HG03432 (cell line): Measurements from ENCODE around the gene STARD10.

ENCODE experiments used
- ATAC-seq: cut with Tn5 transposase; IDR thresholded peaks from one replicate; pipeline ENCODE4 v1.9.1; 2021; ENCODE audit warnings: mild to moderate bottlenecking, moderate library complexity; ENCODE audit not compliant: unreplicated experiment

STARD10 gene

GRCh38 chr11:72767203-72768062 is 26.4 kb downstream of the STARD10 start:
- no peak for ATAC-seq

GRCh38 chr11:72766152-72766902 is 27.5 kb downstream of the STARD10 start:
- no peak for ATAC-seq

DNA sequence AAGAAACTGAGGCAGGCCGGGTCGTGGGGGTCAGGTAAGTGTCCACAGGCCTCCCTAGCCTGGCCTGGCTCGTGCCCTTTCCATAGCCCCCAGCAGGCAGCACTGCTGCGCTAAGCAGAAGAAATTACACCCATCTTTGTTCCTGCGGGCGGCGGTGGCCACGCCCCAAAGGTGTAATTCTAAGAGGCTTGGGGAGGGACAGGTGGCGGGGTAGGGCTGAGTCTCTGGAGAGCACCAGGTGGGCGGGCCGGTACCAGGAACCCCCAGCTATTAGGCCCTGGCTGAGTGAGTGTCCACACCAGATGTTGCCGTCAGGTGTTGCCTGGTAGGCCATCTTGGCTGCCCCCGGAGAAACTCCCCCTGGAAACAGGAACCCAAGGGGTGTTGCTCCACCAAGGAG is 29.3 kb downstream of the STARD10 start:
- no peak for ATAC-seq

DNA sequence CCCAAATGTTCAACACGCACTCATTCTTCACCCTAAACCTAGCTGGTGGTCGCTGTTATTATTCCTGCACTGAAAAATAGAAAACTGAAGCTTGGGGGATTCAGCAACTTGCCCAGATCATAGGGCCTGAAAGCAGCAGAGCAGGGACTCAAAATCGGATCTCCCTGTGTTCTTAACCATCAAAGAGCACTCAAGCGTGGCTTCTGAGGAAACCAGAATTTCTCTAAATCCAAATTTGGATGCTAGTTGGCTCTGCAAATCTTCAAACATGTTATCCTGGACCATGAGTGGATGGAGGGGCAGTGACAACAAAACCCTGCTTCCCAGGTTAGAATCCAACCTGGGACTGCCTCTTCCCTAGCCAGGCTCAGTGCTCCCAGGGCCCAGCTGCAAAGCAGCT is 30.0 kb downstream of the STARD10 start:
- ATAC-seq: no peak

GRCh38 chr11:72762641-72763304 is 31.1 kb downstream of the STARD10 start:
- peak; percentile 64 for ATAC-seq

- ATAC-seq: no peak
These were observed 33.1 kb downstream of the STARD10 start for GRCh38 chr11:72760539-72761405.

DNA sequence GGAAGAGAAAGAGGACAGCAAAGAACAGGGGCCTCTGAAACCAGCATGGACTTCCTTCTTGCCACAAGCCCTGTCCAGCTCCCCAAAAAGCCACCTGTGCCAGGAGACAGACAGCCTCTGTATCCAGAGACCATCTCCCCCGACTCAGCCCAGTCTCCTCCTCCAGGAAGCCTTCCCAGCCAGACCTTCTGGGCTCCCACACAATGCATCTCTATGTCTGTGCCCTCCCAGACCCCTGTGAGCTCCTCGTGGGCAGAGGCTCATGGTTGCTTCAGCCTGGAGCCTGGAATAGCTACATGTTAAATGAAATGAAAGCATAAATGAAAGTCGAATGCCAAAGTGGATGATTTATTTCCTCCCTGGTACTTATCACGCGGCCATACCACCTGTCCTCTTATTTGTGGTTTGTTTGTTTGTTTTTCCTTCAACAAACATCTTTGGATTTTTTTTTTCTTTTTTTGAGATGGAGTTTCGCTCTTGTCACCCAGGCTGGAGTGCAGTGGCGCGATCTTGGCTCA is 34.3 kb downstream of the STARD10 start:
- ATAC-seq: no peak

DNA sequence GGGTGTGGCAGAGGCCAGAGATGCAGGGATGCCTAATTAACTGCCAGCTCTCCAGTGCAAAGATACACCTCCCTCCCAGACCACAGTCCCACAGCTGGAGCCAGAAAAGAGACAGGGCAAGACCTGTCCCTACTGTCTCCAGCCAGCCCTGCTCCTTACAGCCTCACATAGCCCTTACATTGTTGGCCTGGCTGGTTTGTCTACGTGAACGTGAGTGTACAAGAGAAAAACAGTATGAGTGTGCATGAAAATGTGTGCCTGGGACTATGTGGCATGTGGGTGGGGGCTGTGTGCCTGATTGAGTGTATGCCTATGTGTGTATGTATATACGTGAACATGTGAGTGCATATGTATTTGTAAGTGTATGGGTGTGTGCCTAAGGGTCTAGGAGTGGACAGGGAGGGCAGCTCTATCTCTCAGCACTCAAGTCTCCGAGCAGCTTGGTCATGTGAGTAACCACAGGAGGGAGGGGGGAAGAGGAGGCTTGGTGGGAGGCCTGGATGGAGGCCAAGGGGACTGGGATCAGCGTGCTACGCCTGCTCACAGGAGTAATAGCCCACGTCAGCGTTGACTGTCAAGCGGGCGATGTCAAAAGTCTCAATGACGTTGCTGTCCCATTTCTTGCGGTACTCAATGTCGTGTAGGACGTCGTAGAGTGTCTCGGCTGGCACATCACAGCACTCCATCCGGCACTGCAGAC is 35.0 kb downstream of the STARD10 start:
- ATAC-seq: no peak

- ATAC-seq: no peak
These were observed 35.5 kb downstream of the STARD10 start for GRCh38 chr11:72758304-72758689.

GRCh38 chr11:72755713-72756285 is 38.0 kb downstream of the STARD10 start:
- no peak for ATAC-seq

DNA sequence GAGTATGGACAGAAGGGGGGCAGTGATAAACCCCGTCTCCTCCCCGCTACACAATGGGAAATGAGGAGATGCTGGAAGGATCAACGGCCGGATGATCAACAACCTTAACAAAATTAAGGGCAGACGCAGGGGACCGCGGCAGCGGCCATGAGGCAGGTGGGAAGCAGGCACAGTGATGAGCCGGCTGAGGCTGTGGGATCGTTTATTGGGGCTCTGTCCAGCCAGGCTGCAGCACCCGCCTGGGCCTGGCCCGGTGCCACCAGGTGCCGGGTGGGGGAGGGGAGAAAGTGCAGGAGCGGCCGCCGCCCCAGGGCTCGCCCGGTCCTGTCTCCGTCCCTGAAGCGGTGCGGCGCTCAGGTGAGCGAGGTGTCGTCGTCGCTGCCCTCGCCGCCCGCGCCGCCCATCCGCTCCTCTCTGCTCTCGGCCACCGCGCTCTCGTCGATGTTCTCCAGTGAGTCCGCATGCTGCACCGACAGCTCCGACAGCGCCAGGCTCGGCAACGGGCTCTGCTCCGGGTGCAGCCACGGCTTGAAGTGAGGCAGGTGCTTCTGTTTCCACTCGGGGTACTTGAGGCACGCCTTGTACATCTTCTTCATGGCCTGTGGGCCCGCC is 39.2 kb downstream of the STARD10 start:
- ATAC-seq: no peak

DNA sequence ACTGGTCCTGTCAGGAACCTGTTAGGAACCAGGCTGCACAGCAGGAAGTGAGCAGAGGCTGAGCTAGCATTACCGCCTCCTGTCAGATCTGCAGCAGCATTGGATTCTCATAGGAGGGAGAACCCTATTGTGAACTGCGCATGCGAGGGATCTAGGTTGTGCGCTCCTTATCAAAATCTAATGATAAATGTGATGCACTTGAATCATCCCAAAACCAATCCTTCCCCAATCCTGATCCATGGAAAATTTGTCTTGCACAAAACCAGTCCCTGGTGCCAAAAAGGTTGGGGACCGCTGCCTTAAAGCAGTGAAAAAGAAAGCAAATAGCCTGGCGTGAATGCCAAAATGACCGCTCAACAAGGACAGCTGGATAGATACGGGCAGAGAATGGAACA is 39.7 kb downstream of the STARD10 start:
- ATAC-seq: no peak

DNA sequence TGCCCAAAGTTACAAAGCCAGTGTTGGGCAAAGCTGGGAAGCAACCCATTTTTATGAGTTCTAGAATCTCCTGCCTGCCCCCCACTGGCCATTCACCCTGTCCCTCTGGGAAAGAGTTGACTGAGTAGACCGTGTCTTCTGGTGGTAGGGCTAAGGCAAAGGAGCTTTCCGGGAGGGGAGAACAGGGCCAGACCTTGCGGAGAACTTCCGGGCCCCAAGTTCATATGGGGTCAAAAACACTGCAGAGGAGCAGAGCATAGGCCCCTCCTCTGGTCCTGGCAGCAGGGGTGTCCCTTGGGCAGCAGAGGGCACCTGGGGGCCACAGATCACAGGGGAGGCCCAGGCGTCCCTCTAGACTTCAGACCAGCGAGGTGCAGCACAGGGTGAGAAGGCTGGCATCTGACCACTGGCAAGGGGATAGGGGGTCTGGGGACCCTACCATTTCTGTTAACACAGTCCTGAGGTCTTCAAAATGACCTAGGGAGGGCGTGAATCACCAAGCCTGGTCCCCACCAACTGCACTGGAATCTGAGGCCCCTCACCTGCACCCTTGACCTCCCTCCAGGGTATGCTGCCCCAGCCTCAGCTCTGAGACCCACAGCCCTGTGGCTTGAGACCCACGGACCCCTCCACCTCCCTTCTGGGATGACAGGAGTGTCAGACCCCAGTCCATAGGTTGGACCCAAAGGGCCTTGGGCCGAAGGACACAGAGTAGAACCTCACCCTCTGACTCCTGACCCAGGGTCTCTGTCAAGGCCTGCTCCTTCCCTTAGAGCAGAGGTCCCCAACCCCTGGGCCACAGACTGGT is 40.3 kb downstream of the STARD10 start:
- ATAC-seq: no peak

- peak; percentile 68 for ATAC-seq
These were observed 41.5 kb downstream of the STARD10 start, which contains the start of gene ARAP1 for GRCh38 chr11:72752088-72752914. ARAP1 (minus strand) TSS chr11:72752408; CDS start chr11:72727128, 25,280 bp downstream.

GRCh38 chr11:72751116-72752087 is 42.4 kb downstream of the STARD10 start:
- no peak for ATAC-seq

DNA sequence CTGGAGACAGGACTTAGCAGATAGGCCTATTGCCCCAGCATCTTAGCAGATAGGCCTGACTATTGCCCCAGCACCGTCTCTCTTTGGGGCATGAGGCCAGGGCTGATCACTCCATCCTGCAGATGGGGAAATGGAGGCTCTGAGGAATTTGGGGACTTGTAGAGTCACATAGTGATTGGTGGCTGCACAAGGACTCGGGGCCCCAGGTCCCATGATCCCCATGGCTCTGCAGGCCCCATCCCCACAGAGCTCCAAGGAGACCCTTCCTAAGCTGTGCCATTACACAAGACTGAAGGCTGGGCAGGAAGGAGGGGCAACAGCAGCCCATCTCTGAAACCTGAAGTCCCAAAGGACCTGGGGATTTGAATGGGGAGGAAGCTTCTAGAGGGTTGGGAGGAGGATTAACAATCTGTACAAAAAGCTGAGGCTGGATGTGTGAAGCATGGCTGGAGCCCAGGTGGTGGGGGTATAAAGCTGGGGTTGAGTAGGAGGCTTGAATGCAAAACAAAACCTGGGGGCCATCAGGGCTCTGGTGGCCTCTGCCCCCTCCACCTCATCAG is 43.2 kb downstream of the STARD10 start:
- no peak for ATAC-seq
